ENCODE measurements around the gene SLC16A12.

SLC16A12 gene

GRCh38 chr10:89535171-89536012, at the start of gene SLC16A12:
TSS of gene SLC16A12 (minus strand) at chr10:89535594. CDS start at chr10:89462578, 73,016 bp downstream.
- no peak for DNase-seq

- no peak for DNase-seq
Observed at GRCh38 chr10:89582022-89582421, 46.6 kb upstream of the SLC16A12 start.

GRCh38 chr10:89580243-89580642, 44.8 kb upstream of the SLC16A12 start:
- no peak for DNase-seq

GRCh38 chr10:89576696-89577095, 41.3 kb upstream of the SLC16A12 start:
- no peak for DNase-seq

GRCh38 chr10:89576022-89576421, 40.6 kb upstream of the SLC16A12 start:
- DNase-seq, result no peak

GRCh38 chr10:89575031-89575430, 39.6 kb upstream of the SLC16A12 start:
- DNase-seq, result no peak

GRCh38 chr10:89574368-89574767, 39.0 kb upstream of the SLC16A12 start:
- DNase-seq, result no peak

- no peak for DNase-seq
Observed at GRCh38 chr10:89567576-89568245, 32.3 kb upstream of the SLC16A12 start.

GRCh38 chr10:89566992-89567391, 31.6 kb upstream of the SLC16A12 start:
- DNase-seq, result no peak

GRCh38 chr10:89566095-89566950, 30.9 kb upstream of the SLC16A12 start:
- no peak for DNase-seq

GRCh38 chr10:89565180-89565579, 29.8 kb upstream of the SLC16A12 start:
- no peak for DNase-seq

GRCh38 chr10:89563861-89564478, 28.6 kb upstream of the SLC16A12 start:
- DNase-seq, result peak; percentile 30

- no peak for DNase-seq
Observed at GRCh38 chr10:89563311-89563710, 27.9 kb upstream of the SLC16A12 start.

GRCh38 chr10:89556600-89556999, 21.2 kb upstream of the SLC16A12 start:
- DNase-seq, result no peak

GRCh38 chr10:89555688-89556445, 20.5 kb upstream of the SLC16A12 start:
- DNase-seq, result no peak

- DNase-seq, result no peak
Observed at GRCh38 chr10:89554433-89554832, 19.0 kb upstream of the SLC16A12 start.

- DNase-seq, result no peak
Observed at GRCh38 chr10:89553064-89553734, 17.8 kb upstream of the SLC16A12 start.

- DNase-seq, result no peak
Observed at GRCh38 chr10:89552213-89552612, 16.8 kb upstream of the SLC16A12 start.

- no peak for DNase-seq
Observed at GRCh38 chr10:89550509-89550908, 15.1 kb upstream of the SLC16A12 start.

- DNase-seq, result no peak
Observed at GRCh38 chr10:89549510-89549909, 14.1 kb upstream of the SLC16A12 start.

- no peak for DNase-seq
Observed at GRCh38 chr10:89548673-89549072, 13.3 kb upstream of the SLC16A12 start.

All from NCI-H510A treated with DMSO at 0.1 percent for 48 hours (cell line).